K562 (cell line): ENCODE data around the gene NME7. TPM values are rescaled to one million over a fixed set of nuclear protein-coding genes. Genes with fewer than 3 reads are reported as not detected.

Experiments
- CSDE1 ChIP-seq, 2 experiments: fragments of 450-650 bp; IDR thresholded peaks; 2 replicates each; pipeline ENCODE4 v1.6.1; 2016; ENCODE audit warnings: mild to moderate bottlenecking in 1 of 2
- KHSRP ChIP-seq: fragments of 450-650 bp; IDR thresholded peaks from 2 replicates; pipeline ENCODE4 v1.6.1; 2017
- MEF2D ChIP-seq: conservative IDR thresholded peaks from 2 replicates; pipeline ENCODE4 v1.6.1; 2016; ENCODE audit warnings: low read depth, missing genetic modification characterization, missing compliant biosample characterization
- NFIC ChIP-seq: fragments of 450-650 bp; IDR thresholded peaks from 2 replicates; pipeline ENCODE4 v1.6.1; 2017; ENCODE audit warnings: mild to moderate bottlenecking, inconsistent platforms
- OTX1 ChIP-seq: fragments of 450-650 bp; formaldehyde crosslinking; IDR thresholded peaks from 2 replicates; pipeline ENCODE4 v1.4.0; 2022; ENCODE audit warnings: mild to moderate bottlenecking
- RFX1 ChIP-seq: fragments of 450-650 bp; IDR thresholded peaks from 2 replicates; pipeline ENCODE4 v1.6.1; 2016; ENCODE audit warnings: mild to moderate bottlenecking, moderate library complexity
- TCFL5 ChIP-seq: fragments of 250-450 bp; sonication (Bioruptor Pico); conservative IDR thresholded peaks from 2 replicates; pipeline ENCODE4 v1.6.1; 2021; ENCODE audit warnings: mild to moderate bottlenecking, moderate library complexity, matching md5 sums
- THRAP3 ChIP-seq: fragments of 450-650 bp; IDR thresholded peaks from 2 replicates; pipeline ENCODE4 v1.6.1; 2016; ENCODE audit warnings: mild to moderate bottlenecking, inconsistent platforms, borderline replicate concordance
- ZNF140 ChIP-seq: fragments of 250-450 bp; sonication (Bioruptor Pico); IDR thresholded peaks from 2 replicates; pipeline ENCODE4 v1.8.0; 2021; ENCODE audit warnings: moderate library complexity, mild to moderate bottlenecking, inconsistent platforms
- ZNF707 ChIP-seq: fragments of 250-450 bp; sonication (Bioruptor Pico); conservative IDR thresholded peaks from 2 replicates; pipeline ENCODE4 v1.8.0; 2022; ENCODE audit warnings: inconsistent platforms, mild to moderate bottlenecking, moderate library complexity
- polyA plus RNA-seq, 8 experiments: library from polyadenylated mRNA; depleted of rRNA in 4 of 8; stranded (reverse) in 5 of 8; unstranded in 3 of 8; fragments of >200 nt; fragmentation: Nextera tagmentation in 2 of 8; fragmentation: Illumina TruSeq in 1 of 8; extraction: Ambion mirVana in 2 of 8; extraction: Trizol in 1 of 8; gene quantifications; 2 replicates each; pipeline versions ENCODE4 v1.2.1 to v1.2.3, GENCODE V29; 2011 to 2014; ENCODE audit warnings: inconsistent platforms in 1 of 8, missing spikeins in 1 of 8
- total RNA-seq, 7 experiments: library from RNA; depleted of rRNA in 6 of 7; stranded (reverse); fragments of >200 nt in 6 of 7; fragmentation: Illumina TruSeq in 2 of 7; extraction: Trizol in 2 of 7; gene quantifications; 2 replicates each; pipeline versions ENCODE4 v1.2.1 to v1.2.3, GENCODE V29; 2011 to 2021; ENCODE audit warnings: low replicate concordance in 1 of 7
- TF ChIP-seq, protein P1 (sequence below): IDR thresholded peaks from 2 replicates; pipeline ENCODE4 v1.6.1; 2016; ENCODE audit warnings: missing genetic modification characterization, missing compliant biosample characterization
- TF ChIP-seq, protein P2 (sequence below): fragments of 250-450 bp; sonication (Bioruptor Pico); IDR thresholded peaks from 2 replicates; pipeline ENCODE4 v1.8.0; 2022; ENCODE audit warnings: inconsistent platforms
- TF ChIP-seq, protein P3 (sequence below): sonication (generic); formaldehyde crosslinking; IDR thresholded peaks from 2 replicates; pipeline ENCODE4 v1.8.0; 2023; ENCODE audit warnings: mild to moderate bottlenecking, missing genetic modification reagents
- TF ChIP-seq, protein P4 (sequence below): sonication (generic); formaldehyde crosslinking; IDR thresholded peaks from 2 replicates; pipeline ENCODE4 v1.8.0; 2022; ENCODE audit warnings: missing genetic modification reagents, mild to moderate bottlenecking, borderline replicate concordance
- TF ChIP-seq, protein P5 (sequence below), 3 experiments: fragments of 200-800 bp in 1 of 3; fragments of 250-450 bp in 1 of 3; fragments of 450-650 bp in 1 of 3; sonication (Bioruptor Pico) in 1 of 3; sonication (Bioruptor generic) in 1 of 3; formaldehyde crosslinking in 1 of 3; IDR thresholded peaks; 2 replicates each; pipeline versions ENCODE4 v1.6.1 to v1.8.0; 2016 to 2022; ENCODE audit warnings: mild to moderate bottlenecking in 2 of 3, missing genetic modification characterization in 2 of 3, missing compliant biosample characterization in 1 of 3, moderate library complexity in 1 of 3

Gene NME7
- total and polyA plus RNA-seq, 9 of the 15 experiments (the other 6 are each of a cell fraction or from before 2014, with no cell fraction given) = 7.9 to 43.2 (median 23.9) TPM

DNA sequence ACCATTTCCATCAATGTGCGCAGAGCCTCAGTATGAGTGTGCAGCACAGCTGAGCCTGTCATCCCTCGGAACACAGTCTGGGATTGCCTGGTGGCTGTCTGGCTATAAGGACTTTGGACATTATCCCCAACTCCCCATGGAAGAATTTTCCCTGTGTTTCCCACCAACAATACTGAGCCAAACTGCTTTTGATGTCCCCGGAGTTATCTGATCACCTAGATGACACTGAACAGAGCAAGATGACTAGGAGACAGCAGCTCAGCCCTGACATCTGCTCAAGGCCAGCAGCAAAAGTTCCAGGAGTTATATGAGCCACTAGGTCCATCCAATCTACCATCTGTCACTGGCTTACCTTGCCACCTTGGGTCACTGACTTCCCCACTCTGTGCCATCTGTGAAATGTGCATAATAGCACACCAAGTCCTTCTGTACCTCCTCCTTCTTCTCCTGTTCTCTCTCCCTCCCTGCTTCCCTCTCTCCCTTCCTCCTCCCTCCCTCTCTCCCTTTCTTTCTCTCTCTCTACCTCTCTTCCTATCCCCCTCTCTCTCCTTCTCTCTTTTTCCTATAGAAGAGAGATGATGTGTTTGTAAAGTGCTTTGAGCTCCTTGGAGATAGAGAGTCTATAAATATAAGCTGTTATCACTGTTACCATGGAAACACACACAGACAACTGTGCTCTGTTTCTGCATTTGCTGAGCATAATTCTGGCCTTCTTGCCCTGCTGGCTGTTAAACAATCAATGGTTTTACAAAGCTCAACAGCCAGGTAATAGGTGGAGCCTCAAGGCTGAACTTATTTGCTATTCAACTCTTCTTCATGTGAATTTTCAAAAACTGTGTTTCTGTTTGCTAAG lies 280.8 kb downstream of the NME7 start (continued):
- TF ChIP-seq, protein P1, sequence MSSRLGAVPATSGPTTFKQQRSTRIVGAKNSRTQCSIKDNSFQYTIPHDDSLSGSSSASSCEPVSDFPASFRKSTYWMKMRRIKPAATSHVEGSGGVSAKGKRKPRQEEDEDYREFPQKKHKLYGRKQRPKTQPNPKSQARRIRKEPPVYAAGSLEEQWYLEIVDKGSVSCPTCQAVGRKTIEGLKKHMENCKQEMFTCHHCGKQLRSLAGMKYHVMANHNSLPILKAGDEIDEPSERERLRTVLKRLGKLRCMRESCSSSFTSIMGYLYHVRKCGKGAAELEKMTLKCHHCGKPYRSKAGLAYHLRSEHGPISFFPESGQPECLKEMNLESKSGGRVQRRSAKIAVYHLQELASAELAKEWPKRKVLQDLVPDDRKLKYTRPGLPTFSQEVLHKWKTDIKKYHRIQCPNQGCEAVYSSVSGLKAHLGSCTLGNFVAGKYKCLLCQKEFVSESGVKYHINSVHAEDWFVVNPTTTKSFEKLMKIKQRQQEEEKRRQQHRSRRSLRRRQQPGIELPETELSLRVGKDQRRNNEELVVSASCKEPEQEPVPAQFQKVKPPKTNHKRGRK (tag) = peak; percentile 76
- TF ChIP-seq MEF2D (tag) = 0 out of 2 replicates have a peak, but pooled peaks have one; percentile 26
- peak in 1 of 2 experiments; percentile 65; a peak in 1 of 4 replicates for TF ChIP-seq CSDE1 (IDR thresholded peaks at IDR 0.05)
- TF ChIP-seq THRAP3 = no peak
- no peak for TF ChIP-seq KHSRP
- TF ChIP-seq RFX1 = peak; percentile 94
- TF ChIP-seq, protein P2, sequence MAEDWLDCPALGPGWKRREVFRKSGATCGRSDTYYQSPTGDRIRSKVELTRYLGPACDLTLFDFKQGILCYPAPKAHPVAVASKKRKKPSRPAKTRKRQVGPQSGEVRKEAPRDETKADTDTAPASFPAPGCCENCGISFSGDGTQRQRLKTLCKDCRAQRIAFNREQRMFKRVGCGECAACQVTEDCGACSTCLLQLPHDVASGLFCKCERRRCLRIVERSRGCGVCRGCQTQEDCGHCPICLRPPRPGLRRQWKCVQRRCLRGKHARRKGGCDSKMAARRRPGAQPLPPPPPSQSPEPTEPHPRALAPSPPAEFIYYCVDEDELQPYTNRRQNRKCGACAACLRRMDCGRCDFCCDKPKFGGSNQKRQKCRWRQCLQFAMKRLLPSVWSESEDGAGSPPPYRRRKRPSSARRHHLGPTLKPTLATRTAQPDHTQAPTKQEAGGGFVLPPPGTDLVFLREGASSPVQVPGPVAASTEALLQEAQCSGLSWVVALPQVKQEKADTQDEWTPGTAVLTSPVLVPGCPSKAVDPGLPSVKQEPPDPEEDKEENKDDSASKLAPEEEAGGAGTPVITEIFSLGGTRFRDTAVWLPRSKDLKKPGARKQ (CRISPR knock-in tag) = no peak
- TF ChIP-seq ZNF707 (CRISPR knock-in tag) = no peak
- peak; percentile 49; the same call in 1 of the 2 replicates for TF ChIP-seq OTX1 (CRISPR knock-in tag)
- TF ChIP-seq NFIC = no peak
- TF ChIP-seq, protein P3, sequence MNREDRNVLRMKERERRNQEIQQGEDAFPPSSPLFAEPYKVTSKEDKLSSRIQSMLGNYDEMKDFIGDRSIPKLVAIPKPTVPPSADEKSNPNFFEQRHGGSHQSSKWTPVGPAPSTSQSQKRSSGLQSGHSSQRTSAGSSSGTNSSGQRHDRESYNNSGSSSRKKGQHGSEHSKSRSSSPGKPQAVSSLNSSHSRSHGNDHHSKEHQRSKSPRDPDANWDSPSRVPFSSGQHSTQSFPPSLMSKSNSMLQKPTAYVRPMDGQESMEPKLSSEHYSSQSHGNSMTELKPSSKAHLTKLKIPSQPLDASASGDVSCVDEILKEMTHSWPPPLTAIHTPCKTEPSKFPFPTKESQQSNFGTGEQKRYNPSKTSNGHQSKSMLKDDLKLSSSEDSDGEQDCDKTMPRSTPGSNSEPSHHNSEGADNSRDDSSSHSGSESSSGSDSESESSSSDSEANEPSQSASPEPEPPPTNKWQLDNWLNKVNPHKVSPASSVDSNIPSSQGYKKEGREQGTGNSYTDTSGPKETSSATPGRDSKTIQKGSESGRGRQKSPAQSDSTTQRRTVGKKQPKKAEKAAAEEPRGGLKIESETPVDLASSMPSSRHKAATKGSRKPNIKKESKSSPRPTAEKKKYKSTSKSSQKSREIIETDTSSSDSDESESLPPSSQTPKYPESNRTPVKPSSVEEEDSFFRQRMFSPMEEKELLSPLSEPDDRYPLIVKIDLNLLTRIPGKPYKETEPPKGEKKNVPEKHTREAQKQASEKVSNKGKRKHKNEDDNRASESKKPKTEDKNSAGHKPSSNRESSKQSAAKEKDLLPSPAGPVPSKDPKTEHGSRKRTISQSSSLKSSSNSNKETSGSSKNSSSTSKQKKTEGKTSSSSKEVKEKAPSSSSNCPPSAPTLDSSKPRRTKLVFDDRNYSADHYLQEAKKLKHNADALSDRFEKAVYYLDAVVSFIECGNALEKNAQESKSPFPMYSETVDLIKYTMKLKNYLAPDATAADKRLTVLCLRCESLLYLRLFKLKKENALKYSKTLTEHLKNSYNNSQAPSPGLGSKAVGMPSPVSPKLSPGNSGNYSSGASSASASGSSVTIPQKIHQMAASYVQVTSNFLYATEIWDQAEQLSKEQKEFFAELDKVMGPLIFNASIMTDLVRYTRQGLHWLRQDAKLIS (CRISPR knock-in tag) = no peak
- TF ChIP-seq, protein P4, sequence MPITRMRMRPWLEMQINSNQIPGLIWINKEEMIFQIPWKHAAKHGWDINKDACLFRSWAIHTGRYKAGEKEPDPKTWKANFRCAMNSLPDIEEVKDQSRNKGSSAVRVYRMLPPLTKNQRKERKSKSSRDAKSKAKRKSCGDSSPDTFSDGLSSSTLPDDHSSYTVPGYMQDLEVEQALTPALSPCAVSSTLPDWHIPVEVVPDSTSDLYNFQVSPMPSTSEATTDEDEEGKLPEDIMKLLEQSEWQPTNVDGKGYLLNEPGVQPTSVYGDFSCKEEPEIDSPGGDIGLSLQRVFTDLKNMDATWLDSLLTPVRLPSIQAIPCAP (CRISPR knock-in tag) = no peak
- TF ChIP-seq ZNF140 = no peak
- TF ChIP-seq, protein P5, sequence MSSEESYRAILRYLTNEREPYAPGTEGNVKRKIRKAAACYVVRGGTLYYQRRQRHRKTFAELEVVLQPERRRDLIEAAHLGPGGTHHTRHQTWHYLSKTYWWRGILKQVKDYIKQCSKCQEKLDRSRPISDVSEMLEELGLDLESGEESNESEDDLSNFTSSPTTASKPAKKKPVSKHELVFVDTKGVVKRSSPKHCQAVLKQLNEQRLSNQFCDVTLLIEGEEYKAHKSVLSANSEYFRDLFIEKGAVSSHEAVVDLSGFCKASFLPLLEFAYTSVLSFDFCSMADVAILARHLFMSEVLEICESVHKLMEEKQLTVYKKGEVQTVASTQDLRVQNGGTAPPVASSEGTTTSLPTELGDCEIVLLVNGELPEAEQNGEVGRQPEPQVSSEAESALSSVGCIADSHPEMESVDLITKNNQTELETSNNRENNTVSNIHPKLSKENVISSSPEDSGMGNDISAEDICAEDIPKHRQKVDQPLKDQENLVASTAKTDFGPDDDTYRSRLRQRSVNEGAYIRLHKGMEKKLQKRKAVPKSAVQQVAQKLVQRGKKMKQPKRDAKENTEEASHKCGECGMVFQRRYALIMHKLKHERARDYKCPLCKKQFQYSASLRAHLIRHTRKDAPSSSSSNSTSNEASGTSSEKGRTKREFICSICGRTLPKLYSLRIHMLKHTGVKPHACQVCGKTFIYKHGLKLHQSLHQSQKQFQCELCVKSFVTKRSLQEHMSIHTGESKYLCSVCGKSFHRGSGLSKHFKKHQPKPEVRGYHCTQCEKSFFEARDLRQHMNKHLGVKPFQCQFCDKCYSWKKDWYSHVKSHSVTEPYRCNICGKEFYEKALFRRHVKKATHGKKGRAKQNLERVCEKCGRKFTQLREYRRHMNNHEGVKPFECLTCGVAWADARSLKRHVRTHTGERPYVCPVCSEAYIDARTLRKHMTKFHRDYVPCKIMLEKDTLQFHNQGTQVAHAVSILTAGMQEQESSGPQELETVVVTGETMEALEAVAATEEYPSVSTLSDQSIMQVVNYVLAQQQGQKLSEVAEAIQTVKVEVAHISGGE (CRISPR knock-in tag; IDR thresholded peaks at IDR 0.05) = no peak
- no peak for TF ChIP-seq TCFL5 (CRISPR knock-in tag)
